ENCODE results near the gene PRDM15.

PRDM15 gene

DNA sequence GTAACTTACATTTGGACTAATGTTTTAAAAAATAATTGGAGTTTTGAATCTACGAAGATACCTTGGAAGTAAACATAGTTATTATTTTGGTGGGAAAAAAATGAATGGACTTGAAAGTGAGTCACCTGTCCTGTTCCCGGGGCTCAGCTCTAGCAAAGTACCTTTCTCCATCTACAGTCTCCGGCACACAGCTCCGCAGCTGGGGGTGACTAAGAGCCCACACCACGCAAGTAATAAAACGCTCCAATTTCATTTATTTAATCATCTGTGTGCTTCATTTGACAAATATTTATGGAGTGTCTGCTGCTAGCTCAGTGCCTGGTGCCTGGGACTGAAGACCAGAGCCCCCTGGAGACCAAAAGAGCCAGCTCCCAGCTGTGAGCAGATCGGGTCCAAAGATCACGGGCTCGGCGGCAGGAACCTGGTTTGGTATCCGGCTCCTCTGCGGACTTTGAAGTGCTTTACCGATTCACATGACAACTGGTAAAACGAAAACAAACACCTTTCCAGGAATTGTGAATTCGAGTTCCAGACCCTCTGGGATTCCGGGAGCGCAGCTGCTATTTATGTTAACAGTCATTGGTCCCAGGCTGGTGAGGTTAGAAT lies 110.6 kb downstream of the PRDM15 start:
- Histone ChIP-seq H3K9me3 (ENCODE audit: insufficient read depth, low read length) (no peaks in the 10 kb centered on the region), H3K36me3 (replicated peaks; ENCODE audit: low read depth, low read length) (no peaks in the 10 kb centered on the region), H2AFZ (ENCODE audit: low read depth, low read length) (no peak overlapping the region), H3K27me3 (ENCODE audit: low read depth, low read length) (no peaks in the 10 kb centered on the region), H4K20me1 (ENCODE audit: insufficient read depth, low read length) (no peaks in the 10 kb centered on the region), H3K4me1 (ENCODE audit: low read length) (no peaks in the 10 kb centered on the region), H3K4me3 (ENCODE audit: low read length) (no peak overlapping the region), H3K27ac (ENCODE audit: low read length) (no peak overlapping the region), H3K4me2 (ENCODE audit: low read length) (no peak overlapping the region), H3K9ac (ENCODE audit: low read length) (no peak overlapping the region), H3K79me2 (ENCODE audit: low read length) (no peaks in the 10 kb centered on the region)
- TF ChIP-seq CTCF (IDR thresholded peaks at IDR 0.05; ENCODE audit: low read depth, low read length) (no peak), EZH2phosphoT487 (IDR thresholded peaks at IDR 0.05; ENCODE audit: low read depth) (no peak)

DNA sequence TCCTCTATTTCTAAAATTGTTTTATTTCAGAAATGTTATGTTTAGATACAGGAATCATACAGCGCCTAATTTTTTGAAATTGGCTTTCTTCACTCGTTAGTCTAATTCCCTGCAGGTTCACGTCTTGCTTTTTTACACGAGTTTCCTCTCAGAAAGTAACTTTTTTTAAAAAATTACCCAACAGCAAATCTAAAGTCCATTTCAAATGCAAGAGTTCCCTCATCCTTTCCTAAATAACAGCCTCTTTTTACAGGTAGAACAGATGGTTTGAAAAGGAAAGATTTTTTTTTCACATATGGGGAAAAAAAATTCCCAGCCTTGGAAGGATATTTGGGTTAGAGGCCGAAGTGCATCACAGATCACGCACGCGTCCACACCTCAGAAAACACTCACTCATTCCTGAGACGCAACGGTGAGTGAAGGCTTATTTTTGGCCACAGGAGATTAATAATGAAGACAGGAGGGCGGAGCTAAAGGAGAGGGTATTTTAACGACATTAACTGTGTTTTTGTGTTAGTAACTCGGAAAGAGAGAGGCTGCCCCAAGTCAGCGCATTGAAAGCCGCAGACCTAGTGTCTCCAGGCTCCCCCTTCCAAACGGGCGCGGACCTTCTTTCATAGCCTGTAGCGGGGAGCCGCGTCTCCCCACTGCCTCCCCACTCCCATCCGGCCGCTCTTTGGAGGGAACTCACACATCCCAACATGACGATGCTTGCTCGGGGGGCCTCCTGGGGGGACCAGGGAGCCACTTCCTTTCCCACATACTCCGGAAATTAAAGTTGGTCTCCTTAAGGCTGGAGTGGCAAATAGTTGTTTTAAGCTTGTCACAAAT lies 111.3 kb downstream of the PRDM15 start:
- no peak overlapping the region for H3K27ac ChIP-seq (ENCODE audit: low read length)

GRCh38 chr21:41766883-41767605 lies 112.1 kb downstream of the PRDM15 start, which contains the start of gene RIPK4:
Gene RIPK4, minus strand, starts transcription at chr21:41767052. Its CDS starts 11 bp downstream, at chr21:41767041.
- Histone ChIP-seq H4K20me1 (ENCODE audit: insufficient read depth, low read length) (no peaks in the 10 kb centered on the region), H3K27me3 (ENCODE audit: low read depth, low read length) (no peaks in the 10 kb centered on the region), H3K27ac (ENCODE audit: low read length) (no peak within 1 kb of the TSS), H3K4me3 (ENCODE audit: low read length) (no peak within 1 kb of the TSS), H3K9ac (ENCODE audit: low read length) (no peak within 1 kb of the TSS), H3K4me2 (ENCODE audit: low read length) (no peak within 1 kb of the TSS), H3K9me3 (ENCODE audit: insufficient read depth, low read length) (no peaks in the 10 kb centered on the region), H3K79me2 (ENCODE audit: low read length) (no peaks in the 10 kb centered on the region), H2AFZ (ENCODE audit: low read depth, low read length) (no peak within 1 kb of the TSS), H3K4me1 (ENCODE audit: low read length) (no peaks in the 10 kb centered on the region), H3K36me3 (replicated peaks; ENCODE audit: low read depth, low read length) (no peaks in the 10 kb centered on the region)
- no peak for TF ChIP-seq EZH2phosphoT487 (IDR thresholded peaks at IDR 0.05; ENCODE audit: low read depth)
- no peak for TF ChIP-seq CTCF (IDR thresholded peaks at IDR 0.05; ENCODE audit: low read depth, low read length)

More for the DNA sequence above, 111.3 kb downstream of the PRDM15 start:
- H3K4me1 ChIP-seq (ENCODE audit: low read length): no peaks in the 10 kb centered on the region
- TF ChIP-seq CTCF (IDR thresholded peaks at IDR 0.05; ENCODE audit: low read depth, low read length) (no peak), EZH2phosphoT487 (IDR thresholded peaks at IDR 0.05; ENCODE audit: low read depth) (no peak)
- no peaks in the 10 kb centered on the region for H4K20me1 ChIP-seq (ENCODE audit: insufficient read depth, low read length)
- H3K36me3 ChIP-seq (replicated peaks; ENCODE audit: low read depth, low read length): no peaks in the 10 kb centered on the region
- no peak overlapping the region for H3K4me3 ChIP-seq (ENCODE audit: low read length)
- no peaks in the 10 kb centered on the region for H3K79me2 ChIP-seq (ENCODE audit: low read length)
- no peak overlapping the region for H2AFZ ChIP-seq (ENCODE audit: low read depth, low read length)
- H3K9me3 ChIP-seq (ENCODE audit: insufficient read depth, low read length): no peaks in the 10 kb centered on the region
- no peaks in the 10 kb centered on the region for H3K27me3 ChIP-seq (ENCODE audit: low read depth, low read length)
- H3K4me2 ChIP-seq (ENCODE audit: low read length): no peak overlapping the region
- no peak overlapping the region for H3K9ac ChIP-seq (ENCODE audit: low read length)

Measured in OCI-LY3 (cell line).